ENCODE results near the gene CLNK.

GRCh38 chr4:10701161-10701560, 16.6 kb upstream of the CLNK start:
- TF ChIP-seq CTCF (IDR thresholded peaks at IDR 0.05) (no peak), POLR2AphosphoS5 (IDR thresholded peaks at IDR 0.05) (no peak), POLR2A (IDR thresholded peaks at IDR 0.05) (no peak)
